T-cell (primary cell): ENCODE results near the gene BOLL. TPM values are rescaled to one million over a fixed set of nuclear protein-coding genes. Genes with fewer than 3 reads are reported as not detected.
"Not testable (repeated sequence)": the region's sequence is repeated elsewhere in the genome, so short reads cannot be mapped to it uniquely, and the experiment has no call there.

Experiments
- ATAC-seq, 4 experiments: fragments of 200-7000 bp in 3 of 4; fragments of 150-1000 bp in 1 of 4; cut with Tn5 transposase; replicated peaks in 1 of 4; 1 replicate in 3 of 4; 2 replicates in 1 of 4; pipeline ENCODE4 v1.10.0; 2021; ENCODE audit warnings: moderate library complexity in 3 of 4, mild to moderate bottlenecking in 2 of 4, moderate number of reproducible peaks in 1 of 4
- CTCF ChIA-PET, 2 donors: fragments of 300-600 bp; sonication (Branson Sonifier 250); formaldehyde crosslinking; loops; one replicate each; lab custom pipeline; 2022; ENCODE audit warnings: antibody characterized with exemption in 2 of 2; lab: Charles Lee
- POLR2A ChIA-PET, 2 donors: fragments of 300-600 bp; sonication (Branson Sonifier 250); formaldehyde crosslinking; loops; one replicate each; lab custom pipeline; 2022; ENCODE audit warnings: antibody characterized with exemption in 2 of 2; lab: Charles Lee
- DNase-seq, 35 experiments: peaks; one replicate each; pipeline versions ENCODE4 v3.0.0 to v3.0.0-alpha.2; 2013 to 2023
- H3K27ac ChIP-seq: one replicate; pipeline ENCODE4 v1.5.1; 2013; ENCODE audit warnings: low read length
- H3K27me3 ChIP-seq, 2 experiments: replicated peaks in 1 of 2; 1 replicate in 1 of 2; 2 replicates in 1 of 2; pipeline versions ENCODE4 v1.6.1 to v1.7.0; 2013; ENCODE audit warnings: low read length in 1 of 2, mixed read lengths in 1 of 2; ENCODE audit not compliant: control insufficient read depth in 2 of 2, insufficient read depth in 2 of 2; ENCODE audit errors: extremely low read depth in 1 of 2
- H3K36me3 ChIP-seq, 2 donors: 1 replicate in 1 of 2; 2 replicates in 1 of 2; pipeline versions ENCODE4 v1.6.1 to v1.7.0; 2013; ENCODE audit warnings: low read length in 1 of 2; ENCODE audit not compliant: control insufficient read depth in 2 of 2, insufficient read depth in 1 of 2; ENCODE audit errors: extremely low read depth in 1 of 2
- H3K4me1 ChIP-seq, 2 experiments: 1 replicate in 1 of 2; 2 replicates in 1 of 2; pipeline versions ENCODE4 v1.6.1 to v1.7.0; 2013; ENCODE audit warnings: low read length in 2 of 2, mixed read lengths in 1 of 2; ENCODE audit not compliant: insufficient read depth in 2 of 2, control insufficient read depth in 1 of 2; ENCODE audit errors: extremely low read depth in 1 of 2
- H3K4me3 ChIP-seq, 2 donors: 1 replicate in 1 of 2; 2 replicates in 1 of 2; pipeline versions ENCODE4 v1.5.1 to v1.7.0; 2013; ENCODE audit warnings: mild to moderate bottlenecking in 2 of 2, low read length in 1 of 2, moderate library complexity in 1 of 2; ENCODE audit not compliant: control insufficient read depth in 1 of 2; ENCODE audit errors: extremely low read depth in 1 of 2
- H3K9me3 ChIP-seq: 2 replicates; pipeline ENCODE4 v1.7.0; 2013
- H3K27ac Mint-ChIP-seq, 2 donors: one replicate each; pipeline ENCODE4 v1.8.0; 2020 to 2021; ENCODE audit warnings: mild to moderate bottlenecking in 2 of 2, mixed read lengths in 2 of 2
- H3K27me3 Mint-ChIP-seq, 2 donors: one replicate each; pipeline ENCODE4 v1.8.0; 2021 to 2022; ENCODE audit warnings: mixed read lengths in 2 of 2
- H3K36me3 Mint-ChIP-seq: one replicate; pipeline ENCODE4 v1.8.0; 2021; ENCODE audit warnings: mixed read lengths
- H3K4me1 Mint-ChIP-seq, 3 donors: one replicate each; pipeline ENCODE4 v1.8.0; 2020 to 2022; ENCODE audit warnings: mixed read lengths in 3 of 3, mild to moderate bottlenecking in 1 of 3
- H3K4me3 Mint-ChIP-seq, 3 donors: one replicate each; pipeline ENCODE4 v1.8.0; 2020 to 2022; ENCODE audit warnings: mild to moderate bottlenecking in 3 of 3, mixed read lengths in 3 of 3, moderate library complexity in 3 of 3
- H3K9me3 Mint-ChIP-seq, 3 donors: one replicate each; pipeline ENCODE4 v1.8.0; 2020 to 2022; ENCODE audit warnings: mixed read lengths in 3 of 3
- WGBS: methylation state at CpG from one replicate; pipeline ENCODE4 v1.1.5; 2013; ENCODE audit warnings: missing lambda C conversion rate; ENCODE audit not compliant: insufficient coverage; 5-methylcytosine and 5-hydroxymethylcytosine counted together
- total RNA-seq, 35 experiments: library from RNA in 6 of 35; stranded (reverse) in 6 of 35; fragments of 120-200 nt in 1 of 35; gene quantifications; one replicate each; pipeline versions ENCODE4 v1.2.1 to v1.2.4 and lab custom pipeline; 2013 to 2026

Gene BOLL
- total RNA-seq, 5 donors from 2014 or later (not counting 1 experiment from before 2014, with no cell fraction given) = not detected

DNA sequence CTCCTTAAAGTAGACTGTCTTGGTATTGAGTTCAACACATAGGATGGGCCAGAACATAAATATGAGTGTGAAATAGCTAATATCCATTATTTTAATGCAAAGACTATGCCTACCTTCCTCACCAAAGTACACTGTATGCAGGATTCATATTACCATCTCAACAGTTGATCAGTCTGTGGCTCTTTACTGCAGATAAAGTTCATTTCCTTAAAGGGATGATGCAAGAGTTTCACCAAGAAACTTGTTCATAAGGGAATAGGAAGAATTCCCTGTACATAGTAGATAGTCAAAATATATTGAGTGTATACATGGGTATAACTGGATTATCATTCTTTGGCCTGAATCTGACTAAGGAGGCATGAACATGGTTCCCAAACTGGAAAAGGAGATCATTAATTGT lies 44.9 kb downstream of the BOLL start:
- POLR2A ChIA-PET = no interaction called here
- no peaks in the 10 kb centered on the region for H3K27me3 ChIP-seq
- H3K4me1 ChIP-seq = no peaks in the 10 kb centered on the region
- no peaks in the 10 kb centered on the region for H3K36me3 ChIP-seq
- H3K27me3 Mint-ChIP-seq = peaks cover 5 to 26% of the 10 kb centered on the region in 2 donors
- H3K27ac Mint-ChIP-seq = no peak overlapping the region
- CTCF ChIA-PET = no interaction called here
- H3K9me3 ChIP-seq = no peaks in the 10 kb centered on the region
- H3K9me3 Mint-ChIP-seq = no peaks in the 10 kb centered on the region
- ATAC-seq (no peak), DNase-seq (no peak)
- H3K4me1 Mint-ChIP-seq = no peaks in the 10 kb centered on the region
- no peak overlapping the region for H3K4me3 Mint-ChIP-seq
- H3K4me3 ChIP-seq = no peak overlapping the region
- H3K36me3 Mint-ChIP-seq = no peaks in the 10 kb centered on the region
- no peak overlapping the region for H3K27ac ChIP-seq

DNA sequence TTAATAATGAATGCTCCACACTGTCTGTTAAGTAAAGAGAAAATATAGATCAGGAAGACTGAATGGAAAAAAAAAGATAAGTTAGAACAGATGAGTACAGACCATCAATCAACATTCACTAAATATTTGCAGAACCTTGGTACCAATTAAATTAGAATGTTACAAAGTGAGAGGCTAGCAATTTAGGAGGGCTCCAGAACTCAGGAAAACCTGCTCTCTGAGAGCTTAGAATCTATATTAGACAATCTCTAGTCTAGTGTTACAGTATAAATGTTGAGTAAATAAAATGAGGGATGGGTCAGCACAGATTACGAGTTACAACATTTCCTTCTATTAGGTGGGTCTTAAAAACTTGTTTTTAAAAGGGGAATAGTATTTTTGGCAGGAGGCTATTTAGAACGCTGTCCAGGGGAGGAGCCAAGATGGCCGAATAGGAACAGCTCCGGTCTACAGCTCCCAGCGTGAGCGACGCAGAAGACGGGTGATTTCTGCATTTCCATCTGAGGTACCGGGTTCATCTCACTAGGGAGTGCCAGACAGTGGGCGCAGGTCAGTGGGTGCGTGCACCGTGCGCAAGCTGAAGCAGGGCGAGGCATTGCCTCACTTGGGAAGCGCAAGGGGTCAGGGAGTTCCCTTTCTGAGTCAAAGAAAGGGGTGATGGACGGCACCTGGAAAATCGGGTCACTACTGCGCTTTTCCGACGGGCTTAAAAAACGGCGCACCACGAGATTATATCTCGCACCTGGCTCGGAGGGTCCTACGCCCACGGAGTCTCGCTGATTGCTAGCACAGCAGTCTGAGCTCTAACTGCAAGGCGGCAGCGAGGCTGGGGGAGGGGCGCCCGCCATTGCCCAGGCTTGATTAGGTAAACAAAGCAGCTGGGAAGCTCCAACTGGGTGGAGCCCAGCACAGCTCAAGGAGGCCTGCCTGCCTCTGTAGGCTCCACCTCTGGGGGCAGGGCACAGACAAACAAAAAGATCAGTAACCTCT lies 56.3 kb downstream of the BOLL start:
- peaks cover 14% of the 10 kb centered on the region for H3K36me3 Mint-ChIP-seq
- H3K27me3 ChIP-seq, CTCF ChIA-PET, H3K27me3 Mint-ChIP-seq, ATAC-seq, H3K9me3 ChIP-seq, H3K4me1 ChIP-seq, H3K27ac ChIP-seq, DNase-seq, H3K4me3 ChIP-seq, H3K4me1 Mint-ChIP-seq, H3K27ac Mint-ChIP-seq, POLR2A ChIA-PET, H3K36me3 ChIP-seq: not testable (repeated sequence)
- WGBS = 93% methylated on average over 14 of the region's 32 CpGs
- H3K9me3 Mint-ChIP-seq = peaks cover 0 to 10% (median 7%) of the 10 kb centered on the region in 3 donors
- H3K4me3 Mint-ChIP-seq = peak overlapping the region in 1 of 3 donors; percentile 20

- no peak overlapping the region for H3K27ac ChIP-seq
- no peak for DNase-seq
- no peak overlapping the region for H3K4me3 ChIP-seq
- no peak for ATAC-seq
- Mint-ChIP-seq H3K27ac (no peak overlapping the region), H3K4me3 (no peak overlapping the region), H3K36me3 (peaks cover 14% of the 10 kb centered on the region), H3K9me3 (peaks cover 0 to 10% (median 7%) of the 10 kb centered on the region in 3 donors), H3K4me1 (no peaks in the 10 kb centered on the region), H3K27me3 (peaks cover 0 to 8% of the 10 kb centered on the region in 2 donors)
- no peaks in the 10 kb centered on the region for H3K27me3 ChIP-seq
- no peaks in the 10 kb centered on the region for H3K36me3 ChIP-seq
- no peaks in the 10 kb centered on the region for H3K4me1 ChIP-seq
- ChIA-PET CTCF (interaction anchor here (0.5 to 0.9 kb wide), 3 partner anchors 150 to 689 kb away, joined by 3 to 6 read pairs (median 3); no protein-coding TSS in a partner anchor), POLR2A (interaction anchor here (0.6 kb wide), 3 partner anchors 10 to 885 kb away, joined by 3 to 9 read pairs (median 5); no protein-coding TSS in a partner anchor)
- no peaks in the 10 kb centered on the region for H3K9me3 ChIP-seq
Observed at GRCh38 chr2:197727011-197727410, 58.1 kb downstream of the BOLL start.

DNA sequence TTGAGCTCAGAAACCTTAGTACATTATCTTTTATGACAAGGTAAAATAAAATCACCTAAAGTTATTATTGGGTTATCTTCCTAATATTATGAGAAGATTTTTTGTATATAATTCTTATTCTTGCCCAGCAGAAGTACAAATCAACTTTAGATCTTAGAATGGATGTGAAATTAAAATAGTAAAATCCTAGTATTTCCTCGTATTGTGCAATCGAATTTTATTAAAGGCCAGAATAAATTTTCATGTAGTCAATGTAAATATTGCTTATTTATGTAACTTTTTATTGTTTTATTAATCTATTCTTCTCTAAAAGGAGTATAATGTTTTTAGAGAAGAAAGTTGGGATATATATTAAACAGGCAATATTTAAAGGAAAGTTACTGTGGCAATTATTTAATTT lies 67.3 kb downstream of the BOLL start:
- Histone ChIP-seq H3K4me3 (no peak overlapping the region), H3K36me3 (no peaks in the 10 kb centered on the region), H3K27me3 (no peaks in the 10 kb centered on the region), H3K9me3 (no peaks in the 10 kb centered on the region), H3K4me1 (no peaks in the 10 kb centered on the region), H3K27ac (no peak overlapping the region)
- Mint-ChIP-seq H3K9me3 (no peaks in the 10 kb centered on the region), H3K4me3 (no peak overlapping the region), H3K27me3 (no peaks in the 10 kb centered on the region), H3K4me1 (peaks cover 5 to 14% (median 6%) of the 10 kb centered on the region in 3 donors), H3K36me3 (peaks cover 9% of the 10 kb centered on the region), H3K27ac (no peak overlapping the region)
- ATAC-seq (no peak), DNase-seq (no peak)
- CTCF ChIA-PET = no interaction called here
- WGBS = no CpG with 5 or more reads among the region's 2 CpGs
- POLR2A ChIA-PET = no interaction called here

DNA sequence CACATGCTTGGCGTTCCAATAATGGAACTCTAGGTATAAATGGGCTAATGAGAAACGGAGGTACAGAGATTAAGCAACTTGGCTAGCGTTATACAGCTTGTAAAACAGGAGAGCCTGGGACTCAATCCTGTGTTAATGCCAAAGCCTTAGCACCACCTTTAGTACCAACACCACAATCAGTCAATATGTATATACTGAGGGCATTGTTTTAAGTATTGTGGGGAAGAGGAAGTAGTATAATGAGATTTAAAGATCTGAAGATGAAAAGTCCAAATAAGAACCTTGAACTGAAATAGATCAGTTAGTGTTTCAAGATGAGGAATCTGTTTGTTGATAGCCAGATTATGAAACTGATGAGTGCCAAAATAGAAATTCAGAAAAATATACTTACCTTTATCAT lies 71.8 kb downstream of the BOLL start:
- Histone ChIP-seq H3K27me3 (no peaks in the 10 kb centered on the region), H3K4me1 (peaks cover 6 to 10% of the 10 kb centered on the region in 2 experiments), H3K27ac (no peak overlapping the region), H3K4me3 (no peak overlapping the region), H3K36me3 (peaks cover 0 to 7% of the 10 kb centered on the region in 2 donors), H3K9me3 (no peaks in the 10 kb centered on the region)
- Mint-ChIP-seq H3K36me3 (peaks cover 36% of the 10 kb centered on the region), H3K9me3 (no peaks in the 10 kb centered on the region), H3K27ac (no peak overlapping the region), H3K4me3 (no peak overlapping the region), H3K4me1 (peaks cover 33 to 43% (median 35%) of the 10 kb centered on the region in 3 donors), H3K27me3 (no peaks in the 10 kb centered on the region)
- ChIA-PET POLR2A (interaction anchor here in 1 of 2 donors (0.6 kb wide), 1 partner anchor 8 kb away, joined by 5 read pairs; no protein-coding TSS in a partner anchor), CTCF (no interaction called here)
- no peak for DNase-seq
- no CpG with 5 or more reads among the region's 3 CpGs for WGBS
- no peak for ATAC-seq

DNA sequence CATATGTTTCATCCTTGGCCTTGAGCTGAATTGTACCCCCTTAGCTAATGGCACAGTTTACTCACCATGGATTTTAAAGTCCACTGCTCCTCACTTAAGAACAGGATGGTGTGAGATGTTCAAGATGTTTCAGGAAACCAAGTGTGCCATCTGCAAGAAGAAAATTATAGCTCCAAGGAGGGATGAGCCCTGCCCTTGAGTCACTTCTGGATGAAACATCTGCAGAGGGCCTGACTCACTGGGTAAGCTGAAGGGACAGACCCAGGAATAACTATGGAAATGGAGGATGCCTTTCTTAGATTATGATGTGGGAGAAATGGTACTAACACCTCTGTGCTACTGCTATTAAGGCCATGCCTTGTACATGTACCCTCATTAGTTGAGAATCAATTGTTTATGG lies 73.5 kb downstream of the BOLL start:
- H3K27me3 ChIP-seq = no peaks in the 10 kb centered on the region
- Mint-ChIP-seq H3K4me3 (no peak overlapping the region), H3K27ac (no peak overlapping the region), H3K36me3 (peaks cover 36% of the 10 kb centered on the region), H3K4me1 (peaks cover 45 to 58% (median 48%) of the 10 kb centered on the region in 3 donors), H3K27me3 (no peaks in the 10 kb centered on the region), H3K9me3 (no peaks in the 10 kb centered on the region)
- peaks cover 0 to 7% of the 10 kb centered on the region in 2 donors for H3K36me3 ChIP-seq
- CTCF ChIA-PET = no interaction called here
- H3K27ac ChIP-seq = no peak overlapping the region
- POLR2A ChIA-PET = interaction anchor here in 1 of 2 donors (0.6 kb wide), 1 partner anchor 43 kb away, joined by 3 read pairs; no protein-coding TSS in a partner anchor
- ATAC-seq (no peak), DNase-seq (no peak)
- peaks cover 15 to 23% of the 10 kb centered on the region in 2 experiments for H3K4me1 ChIP-seq
- H3K9me3 ChIP-seq = no peaks in the 10 kb centered on the region
- H3K4me3 ChIP-seq = no peak overlapping the region
